Activated CD8-positive, alpha-beta memory T cell treated with anti-CD3 and anti-CD28 coated beads, Interleukin-2, amount 10 ng/mL, durations not matched to agents 7 days and 5 days (primary cell): ENCODE measurements around the gene DZIP1L. TPM values are rescaled to one million over a fixed set of nuclear protein-coding genes. Genes with fewer than 3 reads are reported as not detected.
"Not testable (repeated sequence)": the region's sequence is repeated elsewhere in the genome, so short reads cannot be mapped to it uniquely, and the experiment has no call there.

Source experiments
- ATAC-seq: fragments of 150-1000 bp; cut with Tn5 transposase; one replicate; pipeline ENCODE4 v1.10.0; 2021; ENCODE audit warnings: moderate library complexity
- CTCF ChIA-PET: fragments of 350-600 bp; sonication (Branson Sonifier 250); formaldehyde crosslinking; loops from one replicate; lab custom pipeline; 2021; ENCODE audit warnings: antibody characterized with exemption; lab: Charles Lee
- DNase-seq: peaks from one replicate; pipeline ENCODE4 v3.0.0-alpha.2; 2020
- H3K27ac Mint-ChIP-seq: one replicate; pipeline ENCODE4 v1.8.0; 2021; ENCODE audit warnings: mild to moderate bottlenecking, mixed read lengths
- H3K27me3 Mint-ChIP-seq: one replicate; pipeline ENCODE4 v1.8.0; 2021; ENCODE audit warnings: mixed read lengths
- H3K36me3 Mint-ChIP-seq: one replicate; pipeline ENCODE4 v1.8.0; 2021; ENCODE audit warnings: mild to moderate bottlenecking, mixed read lengths
- H3K4me1 Mint-ChIP-seq: one replicate; pipeline ENCODE4 v1.8.0; 2021; ENCODE audit warnings: mixed read lengths
- H3K4me3 Mint-ChIP-seq: one replicate; pipeline ENCODE4 v1.8.0; 2021; ENCODE audit warnings: mild to moderate bottlenecking, moderate library complexity, mixed read lengths
- H3K9me3 Mint-ChIP-seq: one replicate; pipeline ENCODE4 v1.8.0; 2022; ENCODE audit warnings: low read depth, mixed read lengths
- total RNA-seq, 2 experiments: library from RNA; stranded (reverse); gene quantifications; one replicate each; pipeline ENCODE4 v1.2.3, GENCODE V29; 2021

DZIP1L gene
- total RNA-seq, 2 experiments from 2014 or later, result 0.38 to 0.56 TPM

DNA sequence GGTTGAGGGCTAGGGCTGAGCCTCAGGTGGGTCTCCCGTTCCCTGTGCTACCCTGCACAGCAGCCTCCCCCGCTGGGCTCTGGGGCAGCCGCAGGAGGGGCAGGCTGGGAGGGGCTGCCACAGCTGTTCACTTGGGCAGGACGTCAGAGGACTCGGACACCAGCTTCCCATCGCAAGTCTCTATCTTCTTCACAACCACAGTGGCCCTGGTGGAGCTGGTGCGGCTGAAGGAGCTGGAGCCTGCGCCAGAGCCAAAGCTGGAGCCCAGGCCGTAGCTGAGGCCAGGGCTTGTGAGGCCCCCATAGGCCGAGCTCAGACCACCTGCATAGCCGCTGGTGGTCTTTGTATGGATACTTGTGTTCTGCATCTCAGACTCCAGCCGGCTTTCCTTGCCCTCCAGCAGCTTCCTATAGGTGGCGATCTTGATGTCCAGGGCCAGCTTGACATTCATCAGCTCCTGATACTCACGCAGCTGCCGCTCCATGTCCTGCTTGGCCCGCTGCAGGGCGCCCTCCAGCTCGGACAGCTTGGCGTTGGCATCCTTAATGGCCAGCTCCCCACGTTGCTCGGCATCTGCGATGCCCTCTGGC lies 14.0 kb downstream of the DZIP1L start:
- ATAC-seq, H3K27me3 Mint-ChIP-seq, H3K27ac Mint-ChIP-seq, H3K36me3 Mint-ChIP-seq, H3K4me1 Mint-ChIP-seq, DNase-seq, H3K4me3 Mint-ChIP-seq, H3K9me3 Mint-ChIP-seq: not testable (repeated sequence)
- CTCF ChIA-PET, result interaction anchor here (1.2 kb wide), 2 partner anchors 10 to 17 kb away, joined by 4 to 5 read pairs; no protein-coding TSS in a partner anchor

GRCh38 chr3:138099417-138099816 lies 16.0 kb downstream of the DZIP1L start:
- H3K36me3 Mint-ChIP-seq, result no peaks in the 10 kb centered on the region

GRCh38 chr3:138097192-138098172 lies 17.9 kb downstream of the DZIP1L start:
- no peak overlapping the region for H3K27ac Mint-ChIP-seq
- H3K27me3 Mint-ChIP-seq, result peaks cover 29% of the 10 kb centered on the region
- H3K4me1 Mint-ChIP-seq, result no peaks in the 10 kb centered on the region
- ATAC-seq (no peak), DNase-seq (no peak)
- CTCF ChIA-PET, result no interaction called here
- no peaks in the 10 kb centered on the region for H3K9me3 Mint-ChIP-seq
- H3K36me3 Mint-ChIP-seq, result no peaks in the 10 kb centered on the region
- no peak overlapping the region for H3K4me3 Mint-ChIP-seq

More at GRCh38 chr3:138099417-138099816, 16.0 kb downstream of the DZIP1L start:
- Mint-ChIP-seq H3K27ac (no peak overlapping the region), H3K9me3 (no peaks in the 10 kb centered on the region), H3K4me3 (no peak overlapping the region), H3K27me3 (peaks cover 18% of the 10 kb centered on the region), H3K4me1 (no peaks in the 10 kb centered on the region)
- ATAC-seq, result no peak
- DNase-seq, result no peak
- CTCF ChIA-PET, result interaction anchor here (1.3 kb wide), 1 partner anchor 30 kb away, joined by 5 read pairs; no protein-coding TSS in a partner anchor

DNA sequence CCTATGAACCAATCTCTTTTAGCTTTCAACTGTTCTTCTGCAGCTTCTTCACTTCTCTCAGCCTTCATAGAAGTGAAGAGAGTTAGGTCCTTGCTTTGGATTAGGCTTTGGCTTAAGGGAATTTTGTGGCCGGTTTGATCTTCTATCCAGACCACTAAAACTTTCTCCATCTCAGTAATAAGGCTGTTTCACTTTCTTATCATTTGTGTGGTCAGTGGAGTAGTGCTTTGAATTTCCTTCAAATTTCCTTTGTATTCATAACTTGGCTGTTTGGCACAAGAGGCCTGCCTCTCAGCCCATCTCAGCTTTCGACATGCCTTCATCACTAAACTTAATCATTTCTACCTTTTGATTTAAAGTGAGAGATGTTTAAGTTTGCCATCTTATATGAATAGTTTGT lies 21.7 kb downstream of the DZIP1L start:
- no peaks in the 10 kb centered on the region for H3K9me3 Mint-ChIP-seq
- H3K27me3 Mint-ChIP-seq, result peaks cover 39% of the 10 kb centered on the region
- H3K4me1 Mint-ChIP-seq, result no peaks in the 10 kb centered on the region
- ATAC-seq (no peak), DNase-seq (no peak)
- no peaks in the 10 kb centered on the region for H3K36me3 Mint-ChIP-seq
- CTCF ChIA-PET, result interaction anchor here (0.7 to 1.7 kb wide), 2 partner anchors 28 to 158 kb away, joined by 3 to 4 read pairs; no protein-coding TSS in a partner anchor
- H3K4me3 Mint-ChIP-seq, result no peak overlapping the region
- H3K27ac Mint-ChIP-seq, result no peak overlapping the region

DNA sequence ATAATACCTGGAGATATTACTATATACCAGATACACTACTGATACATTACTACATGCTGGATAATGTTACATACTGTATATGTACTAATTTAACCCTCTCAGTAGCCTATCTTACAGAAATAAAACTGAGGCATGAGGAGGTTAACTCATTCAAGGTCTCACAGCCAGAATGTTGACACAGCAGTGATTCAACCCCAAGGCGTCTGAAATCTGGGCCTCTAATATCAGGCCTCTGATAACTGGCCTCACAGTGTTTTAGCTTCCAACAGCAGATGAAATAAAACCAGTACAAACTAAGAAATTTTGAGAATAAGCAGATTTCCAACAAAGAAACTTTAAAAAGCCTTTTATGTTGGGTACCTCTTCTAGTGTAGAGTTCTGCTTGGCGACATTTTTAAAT lies 23.4 kb downstream of the DZIP1L start:
- ATAC-seq, result no peak

DNA sequence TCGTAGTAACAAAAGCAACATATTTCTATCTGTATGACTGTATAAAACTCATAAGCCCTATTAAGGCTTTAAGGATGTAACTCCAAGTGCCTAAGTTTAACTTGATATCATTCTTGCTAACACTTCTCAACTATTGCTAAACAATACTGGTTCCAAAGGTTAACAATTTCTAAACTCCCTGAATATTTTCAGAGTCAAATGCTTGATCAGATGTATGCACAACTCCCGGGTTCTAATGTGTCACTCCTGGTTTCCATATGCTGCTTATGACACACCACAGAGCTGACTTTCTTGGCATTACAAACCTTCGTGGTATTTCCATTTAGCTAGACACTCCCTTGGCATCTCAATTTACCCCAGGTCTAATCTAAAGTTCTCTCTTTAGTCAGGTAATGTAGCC lies 26.3 kb downstream of the DZIP1L start:
- peaks cover 2% of the 10 kb centered on the region for H3K4me1 Mint-ChIP-seq
- CTCF ChIA-PET, result no interaction called here
- H3K9me3 Mint-ChIP-seq, result no peaks in the 10 kb centered on the region
- ATAC-seq, result no peak
- no peak overlapping the region for H3K4me3 Mint-ChIP-seq
- no peak overlapping the region for H3K27ac Mint-ChIP-seq
- no peak for DNase-seq
- peaks cover 46% of the 10 kb centered on the region for H3K27me3 Mint-ChIP-seq
- H3K36me3 Mint-ChIP-seq, result peaks cover 2% of the 10 kb centered on the region

More for the DNA sequence above, 23.4 kb downstream of the DZIP1L start:
- no peaks in the 10 kb centered on the region for H3K36me3 Mint-ChIP-seq
- no peak overlapping the region for H3K4me3 Mint-ChIP-seq
- H3K27me3 Mint-ChIP-seq, result peaks cover 53% of the 10 kb centered on the region
- H3K27ac Mint-ChIP-seq, result no peak overlapping the region
- no peaks in the 10 kb centered on the region for H3K4me1 Mint-ChIP-seq
- no peaks in the 10 kb centered on the region for H3K9me3 Mint-ChIP-seq
- CTCF ChIA-PET, result no interaction called here
- DNase-seq, result no peak

DNA sequence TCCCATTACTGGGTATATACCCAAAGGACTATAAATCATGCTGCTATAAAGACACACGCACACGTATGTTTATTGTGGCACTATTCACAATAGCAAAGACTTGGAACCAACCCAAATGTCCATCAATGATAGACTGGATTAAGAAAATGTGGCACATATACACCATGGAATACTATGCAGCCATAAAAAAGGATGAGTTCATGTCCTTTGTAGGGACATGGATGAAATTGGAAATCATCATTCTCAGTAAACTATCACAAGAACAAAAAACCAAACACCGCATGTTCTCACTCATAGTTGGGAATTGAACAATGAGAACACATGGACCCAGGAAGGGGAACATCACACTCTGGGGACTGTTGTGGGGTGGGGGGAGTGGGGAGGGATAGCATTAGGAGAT lies 29.7 kb downstream of the DZIP1L start:
- H3K27me3 Mint-ChIP-seq, result peaks cover 35% of the 10 kb centered on the region
- not testable (repeated sequence) for H3K4me3 Mint-ChIP-seq, H3K9me3 Mint-ChIP-seq, H3K27ac Mint-ChIP-seq, H3K36me3 Mint-ChIP-seq, ATAC-seq, DNase-seq
- CTCF ChIA-PET, result interaction anchor here (0.8 to 1.6 kb wide), 2 partner anchors 16 to 33 kb away, joined by 3 to 7 read pairs; no protein-coding TSS in a partner anchor
- H3K4me1 Mint-ChIP-seq, result peaks cover 29% of the 10 kb centered on the region

DNA sequence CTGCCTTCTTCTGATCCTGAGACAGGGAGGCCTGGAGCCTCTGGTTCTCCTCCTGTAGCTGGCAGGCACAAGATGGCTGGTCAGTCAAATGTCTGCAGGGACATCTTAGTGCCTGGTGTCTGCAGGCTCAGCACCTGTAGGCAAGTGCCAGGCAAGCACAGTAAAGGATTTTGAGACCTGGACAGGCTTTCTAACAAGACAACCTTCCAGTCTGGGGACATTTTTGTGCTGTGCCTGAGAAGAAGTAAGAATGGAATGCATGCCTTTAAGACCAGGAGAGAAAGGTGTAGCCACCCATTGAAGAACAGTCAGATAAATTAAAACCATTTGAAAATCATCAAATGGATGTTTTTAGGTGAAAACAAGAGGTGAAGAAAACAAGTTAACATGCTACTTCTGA lies 31.2 kb downstream of the DZIP1L start:
- DNase-seq, result no peak
- CTCF ChIA-PET, result no interaction called here
- H3K4me1 Mint-ChIP-seq, result peaks cover 31% of the 10 kb centered on the region

GRCh38 chr3:138082992-138083386 lies 32.4 kb downstream of the DZIP1L start:
- Mint-ChIP-seq H3K27ac (peak overlapping the region; percentile 85), H3K9me3 (no peaks in the 10 kb centered on the region), H3K27me3 (peaks cover 24% of the 10 kb centered on the region), H3K4me3 (peak overlapping the region; percentile 70), H3K36me3 (peaks cover 2% of the 10 kb centered on the region), H3K4me1 (peaks cover 34% of the 10 kb centered on the region)
- ATAC-seq (peak; percentile 22), DNase-seq (no peak)
- CTCF ChIA-PET, result interaction anchor here (0.8 to 2.0 kb wide), 6 partner anchors 13 to 36 kb away, joined by 3 to 20 read pairs (median 6); no protein-coding TSS in a partner anchor

More for the DNA sequence above, 31.2 kb downstream of the DZIP1L start:
- Mint-ChIP-seq H3K27ac (no peak overlapping the region), H3K27me3 (peaks cover 32% of the 10 kb centered on the region), H3K9me3 (no peaks in the 10 kb centered on the region), H3K36me3 (peaks cover 2% of the 10 kb centered on the region), H3K4me3 (no peak overlapping the region)
- ATAC-seq, result no peak

DNA sequence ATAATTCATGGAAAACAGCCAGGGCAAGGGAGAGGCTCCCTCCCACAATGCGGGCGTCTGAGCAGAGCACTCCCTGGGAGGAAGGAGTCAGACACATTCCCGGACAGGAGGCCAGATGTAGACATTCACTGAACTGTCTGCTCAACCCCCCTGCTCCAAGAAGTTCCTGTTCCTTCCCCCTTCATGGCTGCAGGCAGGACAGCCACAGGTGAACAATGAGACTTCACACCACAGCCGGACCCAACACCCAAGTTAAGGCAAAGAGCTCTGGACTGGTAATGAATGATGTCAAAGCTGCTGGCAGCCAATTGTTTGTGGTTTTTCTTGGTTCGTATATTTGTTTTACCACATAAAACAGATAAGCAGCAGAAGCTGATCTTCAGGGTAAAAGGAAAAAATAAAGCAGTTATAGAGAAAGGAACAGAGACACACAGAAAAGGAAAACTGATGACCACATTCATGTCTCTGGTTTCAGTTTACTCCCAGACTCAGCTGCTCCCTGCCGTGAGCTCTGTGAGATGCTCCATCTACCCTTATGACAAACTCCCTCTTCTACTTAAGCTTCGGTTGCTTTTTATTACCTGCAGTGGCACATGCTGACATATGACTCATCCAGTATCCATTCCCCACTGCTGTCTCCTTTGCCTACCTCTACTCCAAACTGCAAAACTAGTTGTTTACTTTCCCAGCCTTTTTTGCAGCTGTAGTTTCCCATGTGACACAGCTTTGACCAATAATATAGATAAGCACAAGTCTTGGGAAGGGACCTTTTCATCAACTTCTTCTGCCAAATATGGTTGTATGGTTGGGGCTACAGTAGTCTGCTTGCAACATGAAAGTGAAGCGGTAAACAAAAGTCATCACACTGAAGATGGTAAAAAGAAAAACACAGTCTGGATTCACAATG lies 33.1 kb downstream of the DZIP1L start:
- H3K4me3 Mint-ChIP-seq, result peak overlapping the region; percentile 70
- CTCF ChIA-PET, result interaction anchor here (0.7 to 2.0 kb wide), 6 partner anchors 11 to 37 kb away, joined by 3 to 20 read pairs (median 6); no protein-coding TSS in a partner anchor
- H3K27me3 Mint-ChIP-seq, result peaks cover 21% of the 10 kb centered on the region
- no peaks in the 10 kb centered on the region for H3K9me3 Mint-ChIP-seq
- peak; percentile 58 for DNase-seq
- ATAC-seq, result peak; percentile 77
- H3K36me3 Mint-ChIP-seq, result peaks cover 2% of the 10 kb centered on the region
- H3K4me1 Mint-ChIP-seq, result peaks cover 34% of the 10 kb centered on the region
- peak overlapping the region; percentile 85 for H3K27ac Mint-ChIP-seq

- H3K27me3 Mint-ChIP-seq, result peaks cover 13% of the 10 kb centered on the region
- H3K9me3 Mint-ChIP-seq, result no peaks in the 10 kb centered on the region
- H3K36me3 Mint-ChIP-seq, result peaks cover 2% of the 10 kb centered on the region
- peaks cover 34% of the 10 kb centered on the region for H3K4me1 Mint-ChIP-seq
- CTCF ChIA-PET, result interaction anchor here (0.8 to 2.5 kb wide), 5 partner anchors 12 to 38 kb away, joined by 3 to 20 read pairs (median 8); no protein-coding TSS in a partner anchor
- ATAC-seq (no peak), DNase-seq (no peak)
- peak overlapping the region; percentile 16 for H3K27ac Mint-ChIP-seq
- no peak overlapping the region for H3K4me3 Mint-ChIP-seq
Measured at GRCh38 chr3:138081371-138082084, 33.9 kb downstream of the DZIP1L start.

DNA sequence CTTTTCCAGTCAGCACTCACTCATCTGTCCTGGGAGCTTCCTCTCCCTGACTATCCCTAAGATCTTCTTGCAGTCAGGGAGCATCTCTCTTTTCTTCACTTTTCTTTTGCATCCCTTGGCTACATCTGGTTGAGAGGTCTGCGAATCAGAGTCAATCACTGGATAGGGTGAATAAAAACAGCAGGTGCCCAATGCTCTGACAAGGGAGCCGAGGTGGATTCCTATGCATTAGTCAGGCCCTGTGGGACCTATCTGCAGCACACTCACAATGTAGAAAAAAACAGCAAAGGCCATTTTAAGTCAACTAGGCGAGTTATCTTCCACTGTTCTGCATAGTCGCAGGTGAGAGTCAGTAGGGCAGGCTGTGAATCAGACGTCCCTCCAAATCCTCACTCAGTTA lies 35.5 kb downstream of the DZIP1L start:
- Mint-ChIP-seq H3K4me3 (no peak overlapping the region), H3K27me3 (peaks cover 13% of the 10 kb centered on the region), H3K9me3 (no peaks in the 10 kb centered on the region), H3K27ac (no peak overlapping the region), H3K36me3 (peaks cover 2% of the 10 kb centered on the region), H3K4me1 (peaks cover 34% of the 10 kb centered on the region)
- DNase-seq (no peak), ATAC-seq (no peak)
- CTCF ChIA-PET, result interaction anchor here (0.8 to 2.5 kb wide), 2 partner anchors 10 to 39 kb away, joined by 3 to 8 read pairs; no protein-coding TSS in a partner anchor
